Fibroblast of lung (primary cell): ENCODE measurements around the gene TAGAP. TPM values are rescaled to one million over a fixed set of nuclear protein-coding genes. Genes with fewer than 3 reads are reported as not detected.

ENCODE experiments used
- DNase-seq, 2 donors: peaks; one replicate each; pipeline versions ENCODE4 v3.0.0 to v3.0.0-alpha.2; 2010; ENCODE audit warnings: low read depth in 2 of 2
- H2AFZ ChIP-seq: 2 replicates; pipeline ENCODE4 v1.5.1; 2012; ENCODE audit warnings: low read length, control low read depth, inconsistent platforms
- H3K27ac ChIP-seq: 2 replicates; pipeline ENCODE4 v1.5.1; 2011; ENCODE audit warnings: low read length, control low read depth; ENCODE audit not compliant: insufficient read depth
- H3K27me3 ChIP-seq: 2 replicates; pipeline ENCODE4 v1.5.1; 2011; ENCODE audit warnings: mild to moderate bottlenecking, low read length; ENCODE audit not compliant: control insufficient read depth, insufficient read depth
- H3K36me3 ChIP-seq: 2 replicates; pipeline ENCODE4 v1.5.1; 2011; ENCODE audit warnings: low read length; ENCODE audit not compliant: control insufficient read depth, insufficient read depth
- H3K4me1 ChIP-seq: 2 replicates; pipeline ENCODE4 v1.5.1; 2011; ENCODE audit warnings: low read length; ENCODE audit not compliant: control insufficient read depth, insufficient read depth; ENCODE audit errors: extremely low read depth
- H3K4me2 ChIP-seq: 2 replicates; pipeline ENCODE4 v1.5.1; 2011; ENCODE audit warnings: low read length, control low read depth; ENCODE audit not compliant: insufficient read depth; ENCODE audit errors: extremely low read depth
- H3K4me3 ChIP-seq, 4 experiments: fragments of 200-600 bp in 1 of 4; sonication (generic) in 1 of 4; replicated peaks in 1 of 4; 2 replicates each; pipeline ENCODE4 v1.5.1; 2011 to 2016; ENCODE audit warnings: low read length in 4 of 4, low read depth in 3 of 4, mild to moderate bottlenecking in 3 of 4, control low read depth in 2 of 4, inconsistent platforms in 1 of 4, mixed read lengths in 1 of 4; ENCODE audit not compliant: insufficient read depth in 1 of 4; ENCODE audit errors: control extremely low read depth in 1 of 4
- H3K79me2 ChIP-seq: 2 replicates; pipeline ENCODE4 v1.5.1; 2012; ENCODE audit warnings: mild to moderate bottlenecking, low read length, inconsistent platforms; ENCODE audit not compliant: control insufficient read depth, insufficient read depth
- H3K9ac ChIP-seq: 2 replicates; pipeline ENCODE4 v1.5.1; 2011; ENCODE audit warnings: mild to moderate bottlenecking, low read length, control low read depth; ENCODE audit not compliant: insufficient read depth
- H3K9me3 ChIP-seq: 2 replicates; pipeline ENCODE4 v1.5.1; 2012; ENCODE audit warnings: low read depth, low read length; ENCODE audit not compliant: control insufficient read depth, insufficient read depth
- H4K20me1 ChIP-seq: 2 replicates; pipeline ENCODE4 v1.5.1; 2011; ENCODE audit warnings: low read length; ENCODE audit not compliant: control insufficient read depth, insufficient read depth; ENCODE audit errors: extremely low read depth
- CTCF ChIP-seq, 2 donors: IDR thresholded peaks in 1 of 2; conservative IDR thresholded peaks in 1 of 2; 1 replicate in 1 of 2; 2 replicates in 1 of 2; pipeline ENCODE4 v1.5.1; 2011 to 2012; ENCODE audit warnings: low read length in 2 of 2, control low read depth in 1 of 2, inconsistent platforms in 1 of 2, low read depth in 1 of 2, mild to moderate bottlenecking in 1 of 2
- EZH2 ChIP-seq: IDR thresholded peaks from 2 replicates; pipeline ENCODE4 v1.5.1; 2012; ENCODE audit warnings: low read length, control low read depth, mild to moderate bottlenecking; ENCODE audit errors: missing control alignments
- polyA plus RNA-seq, 2 donors: library from polyadenylated mRNA; depleted of rRNA in 1 of 2; stranded (reverse) in 1 of 2; unstranded in 1 of 2; fragments of >200 nt; gene quantifications; 2 replicates each; pipeline ENCODE4 v1.2.1, GENCODE V29; 2011 to 2012; ENCODE audit warnings: missing spikeins in 1 of 2
- total RNA-seq: library from RNA; depleted of rRNA; stranded (reverse); fragments of >200 nt; gene quantifications from 2 replicates; pipeline ENCODE4 v1.2.1, GENCODE V29; 2014

The TAGAP gene
- total and polyA plus RNA-seq, 2 donors (not counting 1 experiment from before 2014, with no cell fraction given) = not detected

- no peak for TF ChIP-seq CTCF (conservative IDR thresholded peaks at IDR 0.05 in 1 of 2, IDR thresholded peaks at IDR 0.05 in 1 of 2; ENCODE audit: low read depth in 1 of 2, low read length in 2 of 2)
- TF ChIP-seq EZH2 = no peak
- no peaks in the 10 kb centered on the region for H3K36me3 ChIP-seq
- H3K27me3 ChIP-seq = peaks cover 7% of the 10 kb centered on the region
- H3K4me1 ChIP-seq = no peaks in the 10 kb centered on the region
- no peaks in the 10 kb centered on the region for H3K79me2 ChIP-seq
- no peak overlapping the region for H3K27ac ChIP-seq
- no peaks in the 10 kb centered on the region for H4K20me1 ChIP-seq
- no peak overlapping the region for H3K4me2 ChIP-seq
- H2AFZ ChIP-seq = no peak overlapping the region
- no peak overlapping the region for H3K9ac ChIP-seq
- H3K9me3 ChIP-seq = no peaks in the 10 kb centered on the region
- DNase-seq = no peak
- H3K4me3 ChIP-seq = no peak overlapping the region
Observed at GRCh38 chr6:159059141-159059540, 14.3 kb upstream of the TAGAP start.

- TF ChIP-seq CTCF (conservative IDR thresholded peaks at IDR 0.05 in 1 of 2, IDR thresholded peaks at IDR 0.05 in 1 of 2; ENCODE audit: low read depth in 1 of 2, low read length in 2 of 2) = no peak
- Histone ChIP-seq H3K9me3 (no peaks in the 10 kb centered on the region), H3K9ac (no peak overlapping the region), H3K27me3 (peaks cover 8% of the 10 kb centered on the region), H3K4me3 (no peak overlapping the region), H3K79me2 (no peaks in the 10 kb centered on the region), H4K20me1 (no peaks in the 10 kb centered on the region), H3K4me1 (no peaks in the 10 kb centered on the region), H3K4me2 (no peak overlapping the region), H3K36me3 (no peaks in the 10 kb centered on the region), H3K27ac (no peak overlapping the region), H2AFZ (no peak overlapping the region)
- DNase-seq = no peak
Observed at GRCh38 chr6:159056899-159057298, 12.1 kb upstream of the TAGAP start.

- H3K9ac ChIP-seq = no peak overlapping the region
- no peak overlapping the region for H3K4me3 ChIP-seq
- H3K4me2 ChIP-seq = no peak overlapping the region
- no peak for DNase-seq
- no peaks in the 10 kb centered on the region for H3K9me3 ChIP-seq
- H2AFZ ChIP-seq = no peak overlapping the region
- H4K20me1 ChIP-seq = no peaks in the 10 kb centered on the region
- H3K27me3 ChIP-seq = peaks cover 8% of the 10 kb centered on the region
- no peaks in the 10 kb centered on the region for H3K36me3 ChIP-seq
- H3K4me1 ChIP-seq = no peaks in the 10 kb centered on the region
- no peak overlapping the region for H3K27ac ChIP-seq
- H3K79me2 ChIP-seq = no peaks in the 10 kb centered on the region
- TF ChIP-seq CTCF (conservative IDR thresholded peaks at IDR 0.05 in 1 of 2, IDR thresholded peaks at IDR 0.05 in 1 of 2; ENCODE audit: low read depth in 1 of 2, low read length in 2 of 2) = no peak
- no peak for TF ChIP-seq EZH2
Observed at GRCh38 chr6:159056432-159056831, 11.6 kb upstream of the TAGAP start.
